ENCODE results near the gene HBM.
"Not testable (repeated sequence)": the region's sequence is repeated elsewhere in the genome, so short reads cannot be mapped to it uniquely, and the experiment has no call there.

The HBM gene

GRCh38 chr16:149024-149660, 16.6 kb upstream of the HBM start:
- no peak for DNase-seq

GRCh38 chr16:152141-153128, 13.3 kb upstream of the HBM start, which contains the start of gene HBZ:
Gene HBZ, plus strand, starts transcription at chr16:152644. Its CDS starts 266 bp downstream, at chr16:152910.
- no peak for DNase-seq

- not testable (repeated sequence) for DNase-seq
Measured at GRCh38 chr16:153129-153521, 12.7 kb upstream of the HBM start.

- DNase-seq, result not testable (repeated sequence)
Measured at GRCh38 chr16:153550-154216, 12.1 kb upstream of the HBM start.

GRCh38 chr16:154217-155030, 11.4 kb upstream of the HBM start:
- DNase-seq, result no peak

- DNase-seq, result no peak
Measured at GRCh38 chr16:155031-155398, 10.8 kb upstream of the HBM start.

GRCh38 chr16:159136-159849, 6.5 kb upstream of the HBM start:
- DNase-seq, result no peak

GRCh38 chr16:160242-160641, 5.5 kb upstream of the HBM start:
- DNase-seq, result not testable (repeated sequence)

GRCh38 chr16:160691-161190, 5.0 kb upstream of the HBM start:
- DNase-seq, result no peak

GRCh38 chr16:162271-162991, 3.3 kb upstream of the HBM start:
- no peak for DNase-seq

GRCh38 chr16:163139-163538, 2.6 kb upstream of the HBM start:
- not testable (repeated sequence) for DNase-seq

GRCh38 chr16:163696-164095, 2.1 kb upstream of the HBM start:
- DNase-seq, result not testable (repeated sequence)

GRCh38 chr16:164134-164823, 1.5 kb upstream of the HBM start:
- DNase-seq, result not testable (repeated sequence)

GRCh38 chr16:164827-165538, 795 bp upstream of the HBM start:
- no peak for DNase-seq

GRCh38 chr16:166375-167121, 770 bp downstream of the HBM start:
- no peak for DNase-seq

GRCh38 chr16:167122-167690, 1.4 kb downstream of the HBM start:
- no peak for DNase-seq

GRCh38 chr16:168424-168823, 2.6 kb downstream of the HBM start:
- no peak for DNase-seq

GRCh38 chr16:169014-169413, 3.2 kb downstream of the HBM start:
- DNase-seq, result no peak
